Karpas-422 (cell line): Measurements from ENCODE around the gene CCNQ. TPM values are rescaled to one million over a fixed set of nuclear protein-coding genes. Genes with fewer than 3 reads are reported as not detected.

Experiments used
- DNase-seq: peaks from one replicate; pipeline ENCODE4 v3.0.0-alpha.2; 2015
- H2AFZ ChIP-seq: fragments of 200-600 bp; sonication (generic); 2 replicates; pipeline ENCODE4 v1.6.1; 2014; ENCODE audit warnings: antibody characterized with exemption, low read length, mixed read lengths
- H3K27ac ChIP-seq: fragments of 200-600 bp; sonication (generic); 2 replicates; pipeline ENCODE4 v1.5.1; 2014; ENCODE audit warnings: mild to moderate bottlenecking, low read length, moderate library complexity
- H3K27me3 ChIP-seq: fragments of 200-600 bp; sonication (generic); 2 replicates; pipeline ENCODE4 v1.6.1; 2014; ENCODE audit warnings: low read length, mixed read lengths
- H3K36me3 ChIP-seq: fragments of 200-600 bp; sonication (generic); 2 replicates; pipeline ENCODE4 v1.6.1; 2014; ENCODE audit warnings: low read length, mixed read lengths; ENCODE audit not compliant: insufficient read depth
- H3K4me1 ChIP-seq: fragments of 200-600 bp; sonication (generic); 2 replicates; pipeline ENCODE4 v1.6.1; 2014; ENCODE audit warnings: mild to moderate bottlenecking, low read length, mixed read lengths
- H3K4me2 ChIP-seq: fragments of 200-600 bp; sonication (generic); 2 replicates; pipeline ENCODE4 v1.6.1; 2014; ENCODE audit warnings: low read length, low read depth, mild to moderate bottlenecking; ENCODE audit not compliant: poor library complexity, severe bottlenecking
- H3K4me3 ChIP-seq: fragments of 200-600 bp; sonication (generic); 2 replicates; pipeline ENCODE4 v1.5.1; 2014; ENCODE audit warnings: mild to moderate bottlenecking, antibody characterized with exemption, low read length, mixed read lengths
- H3K79me2 ChIP-seq: fragments of 200-600 bp; sonication (generic); 2 replicates; pipeline ENCODE4 v1.6.1; 2014; ENCODE audit warnings: mild to moderate bottlenecking, low read length, mixed read lengths
- H3K9ac ChIP-seq: fragments of 200-600 bp; sonication (generic); 2 replicates; pipeline ENCODE4 v1.6.0; 2014; ENCODE audit warnings: low read length
- H3K9me2 ChIP-seq: fragments of 200-600 bp; sonication (generic), shearing (Covaris generic); replicated peaks from 2 replicates; pipeline ENCODE4 v1.6.0; 2014; ENCODE audit warnings: mild to moderate bottlenecking, low read length, moderate library complexity; ENCODE audit not compliant: insufficient read depth
- H3K9me3 ChIP-seq: fragments of 300-700, 200-600 bp; sonication (generic); 2 replicates; pipeline ENCODE4 v1.6.1; 2014; ENCODE audit warnings: low read length, mixed read lengths
- H4K20me1 ChIP-seq: fragments of 200-600 bp; sonication (generic); 2 replicates; pipeline ENCODE4 v1.6.1; 2014; ENCODE audit warnings: mild to moderate bottlenecking, antibody characterized with exemption, low read length, low read depth; ENCODE audit not compliant: insufficient read depth
- total RNA-seq: library from RNA; depleted of rRNA; stranded (reverse); fragments of >200 nt; shearing (Covaris generic); gene quantifications from 2 replicates; pipeline ENCODE4 v1.2.3, GENCODE V29; 2014; ENCODE audit warnings: low replicate concordance

Gene CCNQ
- total RNA-seq, 1 experiment from 2014 or later: 29.1 TPM

DNA sequence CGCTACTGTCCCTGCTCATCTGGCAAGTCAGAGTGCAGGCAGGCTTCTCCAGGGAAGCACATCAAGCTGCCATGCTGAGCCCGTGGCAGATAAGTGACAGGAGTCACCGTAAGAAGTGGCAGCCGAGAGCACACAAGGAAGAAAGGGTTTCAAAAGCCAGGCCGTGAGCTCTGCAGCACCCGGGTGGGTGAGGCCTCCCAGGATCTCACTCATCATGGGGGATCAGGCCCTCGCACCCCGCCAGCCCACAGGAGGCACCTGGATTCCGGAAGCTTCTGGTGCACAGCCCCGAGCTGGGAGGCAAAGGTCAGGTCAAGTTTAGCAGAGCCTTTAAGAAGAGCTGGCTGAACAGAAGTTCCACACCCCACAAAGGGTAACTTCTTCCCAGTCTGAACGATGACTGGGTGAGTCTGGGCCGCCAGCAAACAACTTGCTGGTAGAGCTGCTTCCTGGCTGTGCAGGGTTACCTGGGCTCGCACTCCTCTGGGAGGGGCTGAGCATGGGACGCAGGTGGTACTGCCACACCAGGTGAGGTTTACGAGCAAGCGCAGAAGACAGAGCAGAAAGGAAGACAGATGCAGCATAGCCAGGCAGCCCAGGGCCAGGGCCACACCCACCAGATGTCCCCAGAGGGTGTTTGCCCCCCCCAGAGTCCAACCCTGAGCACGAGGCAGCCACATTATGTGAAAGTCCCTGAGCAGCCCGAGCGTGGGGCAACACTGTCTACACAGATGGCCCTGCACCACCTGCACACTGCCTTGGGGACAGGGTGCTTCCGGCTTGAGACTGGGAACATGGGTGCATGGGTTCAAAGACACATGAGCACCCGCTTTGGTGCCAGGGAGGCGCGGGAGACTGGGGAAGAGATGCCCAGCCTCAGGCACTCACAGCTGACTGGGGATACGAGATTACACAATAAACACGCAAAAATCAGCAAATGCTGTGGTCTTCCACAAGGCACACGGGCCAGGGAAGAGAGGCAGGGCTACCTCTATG, 7.7 kb downstream of the CCNQ start:
- no peaks in the 10 kb centered on the region for H3K9me3 ChIP-seq
- H3K9ac ChIP-seq: no peak overlapping the region
- peaks cover 3% of the 10 kb centered on the region for H3K79me2 ChIP-seq
- H4K20me1 ChIP-seq: peaks cover 9% of the 10 kb centered on the region; the same call in 1 of the 2 replicates
- no peaks in the 10 kb centered on the region for H3K9me2 ChIP-seq
- no peak overlapping the region for H3K27ac ChIP-seq
- H3K36me3 ChIP-seq: no peaks in the 10 kb centered on the region
- no peak overlapping the region for H3K4me3 ChIP-seq
- peaks cover 4% of the 10 kb centered on the region for H3K4me1 ChIP-seq
- no peak for DNase-seq
- H3K27me3 ChIP-seq: no peaks in the 10 kb centered on the region
- H2AFZ ChIP-seq: no peak overlapping the region
- no peak overlapping the region for H3K4me2 ChIP-seq

DNA sequence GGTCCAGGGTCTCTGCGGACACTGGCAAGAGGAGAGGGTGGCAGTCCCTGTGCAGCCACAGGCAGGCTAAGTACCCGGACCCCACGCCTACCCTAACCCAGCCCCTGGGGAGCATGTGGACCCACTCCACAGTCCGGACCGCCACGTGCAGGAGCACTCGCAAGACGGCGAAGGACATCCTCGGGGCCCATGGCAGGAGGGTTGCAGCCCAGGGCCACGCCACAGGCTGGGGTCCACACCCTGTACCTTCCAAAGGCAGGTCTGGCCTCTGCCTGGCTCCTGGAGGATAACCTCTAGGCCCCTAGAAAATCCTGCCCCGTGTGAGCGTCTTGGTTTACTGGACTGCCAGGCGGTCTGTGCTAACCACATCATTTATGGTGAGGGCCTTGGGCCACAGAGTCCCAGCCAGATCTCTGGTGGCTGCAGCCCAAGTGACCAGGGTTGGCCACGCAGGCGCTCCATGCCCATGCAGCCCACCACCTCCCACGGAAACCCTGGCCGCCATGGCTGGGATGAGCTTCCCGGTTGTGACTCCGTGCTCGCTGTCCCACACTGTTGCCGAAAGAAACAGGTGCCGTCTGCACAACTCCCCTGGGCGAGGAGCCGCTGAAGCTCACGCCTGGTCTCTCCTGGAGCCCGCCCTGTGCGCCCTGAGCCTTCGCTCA, 10.0 kb downstream of the CCNQ start:
- Histone ChIP-seq H3K27me3 (no peaks in the 10 kb centered on the region), H3K4me1 (peaks cover 1% of the 10 kb centered on the region), H3K9me2 (no peaks in the 10 kb centered on the region), H3K4me2 (no peak overlapping the region), H3K9me3 (no peaks in the 10 kb centered on the region), H4K20me1 (no peaks in the 10 kb centered on the region), H2AFZ (no peak overlapping the region), H3K27ac (no peak overlapping the region), H3K9ac (no peak overlapping the region), H3K4me3 (no peak overlapping the region), H3K79me2 (no peaks in the 10 kb centered on the region), H3K36me3 (no peaks in the 10 kb centered on the region)
- DNase-seq: no peak

- Histone ChIP-seq H3K4me2 (no peak overlapping the region), H3K9ac (no peak overlapping the region), H3K79me2 (no peaks in the 10 kb centered on the region), H2AFZ (no peak overlapping the region), H3K4me3 (no peak overlapping the region), H3K9me3 (no peaks in the 10 kb centered on the region), H3K4me1 (peaks cover 8% of the 10 kb centered on the region), H4K20me1 (no peaks in the 10 kb centered on the region), H3K27me3 (no peaks in the 10 kb centered on the region), H3K36me3 (no peaks in the 10 kb centered on the region), H3K9me2 (no peaks in the 10 kb centered on the region), H3K27ac (no peak overlapping the region)
- DNase-seq: no peak
Observed at GRCh38 chrX:153588021-153588781, 10.7 kb downstream of the CCNQ start.

- DNase-seq: no peak
- H3K36me3 ChIP-seq: no peaks in the 10 kb centered on the region
- no peaks in the 10 kb centered on the region for H3K27me3 ChIP-seq
- no peak overlapping the region for H3K4me2 ChIP-seq
- H3K9me2 ChIP-seq: no peaks in the 10 kb centered on the region
- H3K4me1 ChIP-seq: peaks cover 16% of the 10 kb centered on the region
- H2AFZ ChIP-seq: no peak overlapping the region
- H4K20me1 ChIP-seq: no peaks in the 10 kb centered on the region
- no peaks in the 10 kb centered on the region for H3K79me2 ChIP-seq
- no peak overlapping the region for H3K9ac ChIP-seq
- no peaks in the 10 kb centered on the region for H3K9me3 ChIP-seq
- H3K27ac ChIP-seq: no peak overlapping the region
- no peak overlapping the region for H3K4me3 ChIP-seq
Observed at GRCh38 chrX:153587342-153587741, 11.6 kb downstream of the CCNQ start.

DNA sequence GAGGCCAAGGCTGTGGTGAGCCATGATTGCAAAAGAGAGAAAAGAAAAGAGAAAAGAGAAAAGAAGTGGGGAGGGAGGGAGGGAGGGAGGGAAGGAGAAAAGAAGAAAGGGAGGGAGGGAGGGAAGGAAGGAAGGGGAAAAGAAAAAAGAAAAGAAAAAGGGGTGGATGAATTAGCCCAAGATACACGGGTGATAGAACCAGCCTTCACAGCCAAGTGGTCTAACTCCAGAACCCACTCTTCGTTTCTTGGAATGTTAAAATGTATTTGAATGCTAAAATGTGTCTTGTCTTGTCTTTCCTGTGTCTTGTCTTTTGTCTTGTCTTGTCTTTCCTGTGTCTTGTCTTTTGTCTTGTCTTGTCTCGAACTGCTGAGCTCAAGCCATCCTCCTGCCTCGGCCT, 13.1 kb downstream of the CCNQ start:
- H4K20me1 ChIP-seq: no peaks in the 10 kb centered on the region
- no peak overlapping the region for H3K9ac ChIP-seq
- no peaks in the 10 kb centered on the region for H3K36me3 ChIP-seq
- DNase-seq: no peak
- H3K4me3 ChIP-seq: no peak overlapping the region
- H2AFZ ChIP-seq: no peak overlapping the region
- no peaks in the 10 kb centered on the region for H3K27me3 ChIP-seq
- no peaks in the 10 kb centered on the region for H3K9me3 ChIP-seq
- no peak overlapping the region for H3K4me2 ChIP-seq
- no peaks in the 10 kb centered on the region for H3K79me2 ChIP-seq
- peaks cover 16% of the 10 kb centered on the region for H3K4me1 ChIP-seq
- no peak overlapping the region for H3K27ac ChIP-seq
- H3K9me2 ChIP-seq: no peaks in the 10 kb centered on the region

DNA sequence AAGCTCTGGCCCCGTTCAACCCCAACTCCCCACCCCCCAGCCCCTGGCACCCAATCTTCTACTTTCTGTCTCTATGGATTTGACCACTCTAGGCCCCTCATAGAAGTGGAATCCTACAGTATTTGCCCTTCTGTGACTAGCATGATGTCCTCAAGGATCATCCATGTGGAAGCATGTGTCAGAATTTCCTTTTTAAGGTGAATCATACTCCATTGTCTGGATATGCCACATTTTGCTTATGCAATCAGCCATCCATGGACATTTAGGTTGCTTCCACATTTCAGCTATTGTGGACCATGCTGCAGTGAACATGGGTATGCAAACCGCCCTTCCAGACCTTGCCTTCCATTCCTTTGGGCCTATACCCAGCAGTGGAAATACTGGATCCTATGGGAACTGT, 15.5 kb downstream of the CCNQ start:
- no peaks in the 10 kb centered on the region for H4K20me1 ChIP-seq
- peak overlapping the region; percentile 44 for H3K4me2 ChIP-seq
- DNase-seq: no peak

DNA sequence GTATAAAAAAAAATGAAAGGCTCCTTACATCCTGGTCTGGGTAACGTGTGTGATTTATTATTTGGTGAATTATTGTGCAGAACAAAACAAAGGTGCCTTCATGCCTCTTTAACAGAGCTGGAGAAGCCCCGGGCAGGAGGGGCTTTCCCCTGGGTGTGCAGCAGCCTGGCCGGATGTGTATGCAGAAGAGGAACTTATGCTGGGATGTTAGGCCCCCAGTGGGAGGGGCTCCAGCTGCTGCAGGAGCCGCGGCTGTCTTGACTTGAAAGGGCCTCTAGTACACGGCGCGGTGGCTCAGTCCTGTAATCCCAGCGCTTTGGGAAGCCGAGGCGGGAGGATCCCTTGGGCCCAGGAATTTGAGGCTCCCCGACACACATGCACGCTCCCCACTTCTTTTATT, 16.0 kb downstream of the CCNQ start:
- no peaks in the 10 kb centered on the region for H3K79me2 ChIP-seq
- H4K20me1 ChIP-seq: no peaks in the 10 kb centered on the region
- H3K27ac ChIP-seq: no peak overlapping the region
- H3K4me3 ChIP-seq: no peak overlapping the region
- H2AFZ ChIP-seq: no peak overlapping the region
- H3K9me3 ChIP-seq: no peaks in the 10 kb centered on the region
- H3K4me2 ChIP-seq: peak overlapping the region; percentile 44
- DNase-seq: peak; percentile 82
- peaks cover 16% of the 10 kb centered on the region for H3K4me1 ChIP-seq
- H3K9me2 ChIP-seq: no peaks in the 10 kb centered on the region
- no peaks in the 10 kb centered on the region for H3K36me3 ChIP-seq
- 0 out of 2 replicates have a peak overlapping the region, but pooled peaks have one; percentile 8 for H3K9ac ChIP-seq
- no peaks in the 10 kb centered on the region for H3K27me3 ChIP-seq

More for the DNA sequence above, 15.5 kb downstream of the CCNQ start:
- no peak overlapping the region for H2AFZ ChIP-seq
- peak overlapping the region; percentile 8; the same call in 1 of the 2 replicates for H3K9ac ChIP-seq
- no peaks in the 10 kb centered on the region for H3K36me3 ChIP-seq
- H3K4me3 ChIP-seq: no peak overlapping the region
- no peaks in the 10 kb centered on the region for H3K9me3 ChIP-seq
- H3K27me3 ChIP-seq: no peaks in the 10 kb centered on the region
- H3K9me2 ChIP-seq: no peaks in the 10 kb centered on the region
- H3K4me1 ChIP-seq: peaks cover 16% of the 10 kb centered on the region
- no peaks in the 10 kb centered on the region for H3K79me2 ChIP-seq
- no peak overlapping the region for H3K27ac ChIP-seq
